NB4 (cell line): ENCODE measurements around the gene HPSE.

Experiments
- CTCF ChIP-seq: IDR thresholded peaks from one replicate; pipeline ENCODE4 v1.5.1; 2012; ENCODE audit warnings: low read depth, low read length
- POLR2A ChIP-seq: IDR thresholded peaks from 2 replicates; pipeline ENCODE4 v1.6.1; 2011; ENCODE audit warnings: mild to moderate bottlenecking; ENCODE audit not compliant: insufficient read length; ENCODE audit errors: extremely low read depth

GRCh38 chr4:83307920-83308319 is 26.7 kb downstream of the HPSE start:
- TF ChIP-seq CTCF (no peak), POLR2A (no peak)
